Adrenal gland (tissue), 12 donors: ENCODE data around the gene LEKR1. TPM values are rescaled to one million over a fixed set of nuclear protein-coding genes. Genes with fewer than 3 reads are reported as not detected.
"Not testable (repeated sequence)": the region's sequence is repeated elsewhere in the genome, so short reads cannot be mapped to it uniquely, and the experiment has no call there.

Source experiments
- DNase-seq, 7 donors: peaks; one replicate each; pipeline ENCODE4 v3.0.0-alpha.2; 2019 to 2020
- H3K27ac ChIP-seq, 5 donors: fragments of 200-600 bp; sonication (generic) in 4 of 5; 1 replicate in 3 of 5; 2 replicates in 2 of 5; pipeline versions ENCODE4 v1.5.1 to v1.8.0; 2016 to 2020; ENCODE audit warnings: mild to moderate bottlenecking in 1 of 5
- H3K27me3 ChIP-seq: fragments of 200-600 bp; 2 replicates; pipeline ENCODE4 v1.8.0; 2021
- H3K36me3 ChIP-seq, 2 donors: fragments of 200-600 bp; replicated peaks in 1 of 2; 1 replicate in 1 of 2; 2 replicates in 1 of 2; pipeline versions ENCODE4 v1.5.1 to v1.8.0; 2018 to 2022
- H3K4me1 ChIP-seq, 2 donors: fragments of 200-600 bp; replicated peaks in 1 of 2; 1 replicate in 1 of 2; 2 replicates in 1 of 2; pipeline versions ENCODE4 v1.5.1 to v1.8.0; 2018 to 2021
- H3K4me3 ChIP-seq, 4 donors: fragments of 200-600 bp; sonication (generic) in 3 of 4; one replicate each; pipeline ENCODE4 v1.5.1; 2016 to 2018
- H3K9me3 ChIP-seq, 3 donors: fragments of 200-600 bp; sonication (generic) in 1 of 3; replicated peaks in 1 of 3; 1 replicate in 2 of 3; 2 replicates in 1 of 3; pipeline versions ENCODE4 v1.5.1 to v1.8.0; 2016 to 2021
- CTCF ChIP-seq, 6 experiments: fragments of 450-650 bp in 4 of 6; fragments of 200-600 bp in 2 of 6; sonication (generic) in 1 of 6; IDR thresholded peaks; 1 replicate in 5 of 6; 2 replicates in 1 of 6; pipeline versions ENCODE4 v1.5.1 to v1.8.0; 2016 to 2021; ENCODE audit warnings: antibody characterized with exemption in 6 of 6, mild to moderate bottlenecking in 2 of 6, moderate library complexity in 1 of 6
- POLR2A ChIP-seq, 2 donors: fragments of 450-650 bp; IDR thresholded peaks; one replicate each; pipeline ENCODE4 v1.6.1; 2017; ENCODE audit warnings: antibody characterized with exemption in 2 of 2, mild to moderate bottlenecking in 2 of 2, moderate library complexity in 1 of 2
- WGBS, 4 donors: extraction: QIAGEN DNeasy Blood & Tissue Kit in 2 of 4; methylation state at CpG; one replicate each; pipeline versions ENCODE4 v1.1.5 to v1.1.7; 2013 to 2017; 5-methylcytosine and 5-hydroxymethylcytosine counted together
- intact Hi-C, 2 donors: fragments of 100-400 bp; cut with DNase I; formaldehyde crosslinking; loops; one replicate each; pipeline versions ENCODE4 v1.14.1 to v1.15.0; 2022 to 2023
- polyA plus RNA-seq, 3 donors: library from polyadenylated mRNA; stranded (reverse); fragments of 200-250 nt in 2 of 3; fragments of 350-450 nt in 1 of 3; fragmentation: Illumina TruSeq in 1 of 3; extraction: RNeasy Lipid Tissue Mini Kit (QIAGEN cat#74804) in 1 of 3; gene quantifications; one replicate each; pipeline ENCODE4 v1.2.3, GENCODE V29; 2013 to 2014
- total RNA-seq, 9 donors: library from RNA; depleted of rRNA in 4 of 9; stranded (reverse); fragments of >200 nt in 4 of 9; fragments of 120-200 nt in 1 of 9; fragmentation: NEBNext Ultra II Directional in 1 of 9; extraction: Animal tissue kit (Norgen Biotek cat#: 25700) in 1 of 9; gene quantifications; one replicate each; pipeline versions ENCODE4 v1.1.0 to v1.2.4, GENCODE V29; 2013 to 2023
- donor health status: healthy with polysubstance abuse.
- donor health status: Bipolar disorder and iron deficiency.
- donor health status: DM: yes; HTN: yes; CAD: no.
- donor health status: DM: no; HTN: no; CAD: no.
- donor health status: DM: no; HTN: no; CAD: no.
- donor health status: DM: yes; HTN: yes; CAD: no.

The LEKR1 gene
- total and polyA plus RNA-seq, 12 donors = 0.28 to 2.3 (median 1.5) TPM

DNA sequence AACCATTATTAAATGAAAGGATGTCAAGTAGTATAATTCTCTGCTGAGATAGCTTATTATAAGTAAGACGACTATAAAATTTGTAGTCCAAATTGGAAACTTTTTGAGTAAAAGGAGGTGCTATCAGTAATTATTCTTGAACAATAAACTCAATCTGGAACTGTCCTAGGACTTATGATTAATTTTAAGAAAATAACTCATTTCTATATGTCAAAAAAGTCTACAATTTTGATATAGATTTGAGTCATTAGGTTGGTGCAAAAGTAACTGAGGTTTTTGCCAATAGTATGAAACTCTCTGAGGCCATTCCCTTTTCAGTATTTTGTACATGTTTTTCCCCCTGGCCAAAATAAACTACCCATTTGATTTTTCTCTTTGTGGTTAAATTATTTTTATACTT lies 41.0 kb downstream of the LEKR1 start:
- Histone ChIP-seq H3K9me3 (peaks cover 0 to under 1% (median 0%) of the 10 kb centered on the region in 3 donors), H3K36me3 (no peaks in the 10 kb centered on the region), H3K27me3 (no peaks in the 10 kb centered on the region), H3K4me3 (no peak overlapping the region), H3K4me1 (no peaks in the 10 kb centered on the region), H3K27ac (no peak overlapping the region)
- TF ChIP-seq CTCF (IDR thresholded peaks at IDR 0.05) (no peak), POLR2A (IDR thresholded peaks at IDR 0.05) (no peak)
- DNase-seq = no peak
- intact Hi-C loops = no loop called here
- 64 to 94% (median 79%) methylated on average over 1 of the region's 1 CpG for WGBS, 4 donors

GRCh38 chr3:156867920-156868319 lies 41.8 kb downstream of the LEKR1 start:
- intact Hi-C loops = no loop called here
- WGBS, 4 donors = 88 to 91% (median 89%) methylated on average over 3 of the region's 3 CpGs
- no peaks in the 10 kb centered on the region for H3K27me3 ChIP-seq
- H3K36me3 ChIP-seq = no peaks in the 10 kb centered on the region
- TF ChIP-seq CTCF (IDR thresholded peaks at IDR 0.05) (no peak), POLR2A (IDR thresholded peaks at IDR 0.05) (no peak)
- no peaks in the 10 kb centered on the region for H3K4me1 ChIP-seq
- H3K4me3 ChIP-seq = no peak overlapping the region
- H3K9me3 ChIP-seq = peaks cover 0 to 8% (median 0%) of the 10 kb centered on the region in 3 donors
- DNase-seq = no peak
- H3K27ac ChIP-seq = no peak overlapping the region

- DNase-seq = no peak
- no peak for TF ChIP-seq CTCF (IDR thresholded peaks at IDR 0.05)
- no peak for TF ChIP-seq POLR2A (IDR thresholded peaks at IDR 0.05)
- no peak overlapping the region for H3K27ac ChIP-seq
- intact Hi-C loops = no loop called here
- 78 to 89% (median 82%) methylated on average over 1 of the region's 1 CpG for WGBS, 4 donors
- H3K27me3 ChIP-seq = no peaks in the 10 kb centered on the region
- H3K36me3 ChIP-seq = no peaks in the 10 kb centered on the region
- no peak overlapping the region for H3K4me3 ChIP-seq
- no peaks in the 10 kb centered on the region for H3K4me1 ChIP-seq
- peaks cover 0 to 21% (median 3%) of the 10 kb centered on the region in 3 donors for H3K9me3 ChIP-seq
Observed at GRCh38 chr3:156873906-156874305, 47.8 kb downstream of the LEKR1 start.

DNA sequence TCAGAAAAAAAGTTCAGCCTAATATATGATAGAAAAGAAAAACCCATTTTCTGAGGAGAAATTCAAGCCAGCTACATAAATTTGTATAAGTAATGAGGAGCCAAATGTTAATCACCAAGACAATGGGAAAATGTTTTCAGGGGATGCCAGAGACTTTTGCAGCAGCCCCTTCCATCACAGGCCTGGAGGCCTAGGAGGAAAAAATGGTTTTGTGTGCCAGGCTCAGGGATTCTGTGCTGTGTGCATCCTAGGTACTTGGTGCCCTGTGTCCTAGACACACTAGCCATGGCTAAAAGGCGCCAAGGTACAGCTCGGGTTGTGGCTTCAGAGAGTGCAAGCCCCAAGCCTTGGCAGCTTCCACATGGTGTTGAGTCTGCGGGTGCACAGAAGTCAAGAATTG lies 53.3 kb downstream of the LEKR1 start:
- H3K36me3 ChIP-seq, DNase-seq, H3K27me3 ChIP-seq, H3K27ac ChIP-seq, H3K4me3 ChIP-seq, intact Hi-C loops, H3K4me1 ChIP-seq, H3K9me3 ChIP-seq: not testable (repeated sequence)
- WGBS, 4 donors = 77 to 100% (median 90%) methylated on average over 2 to 3 of the region's 3 CpGs

GRCh38 chr3:156885761-156886160 lies 59.6 kb downstream of the LEKR1 start:
- no peak for TF ChIP-seq CTCF (IDR thresholded peaks at IDR 0.05)
- TF ChIP-seq POLR2A (IDR thresholded peaks at IDR 0.05) = no peak
- no peaks in the 10 kb centered on the region for H3K27me3 ChIP-seq
- H3K4me3 ChIP-seq = no peak overlapping the region
- DNase-seq = no peak
- H3K27ac ChIP-seq = no peak overlapping the region
- no peaks in the 10 kb centered on the region for H3K36me3 ChIP-seq
- no peaks in the 10 kb centered on the region for H3K4me1 ChIP-seq
- no peaks in the 10 kb centered on the region for H3K9me3 ChIP-seq
- 87 to 88% (median 88%) methylated on average over 1 of the region's 1 CpG; no CpG with 5 or more reads in 1 of the 4 donors for WGBS, 4 donors
- intact Hi-C loops = no loop called here
